CD4-positive, alpha-beta memory T cell (primary cell): Measurements from ENCODE around the gene COPE. TPM values are rescaled to one million over a fixed set of nuclear protein-coding genes. Genes with fewer than 3 reads are reported as not detected.

ENCODE experiments used
- CTCF ChIA-PET: fragments of 350-600 bp; sonication (Branson Sonifier 250); formaldehyde crosslinking; loops from one replicate; lab custom pipeline; 2021; ENCODE audit warnings: inconsistent platforms; ENCODE audit not compliant: partially characterized antibody; lab: Charles Lee
- POLR2A ChIA-PET: fragments of 350-600 bp; sonication (Branson Sonifier 250); formaldehyde crosslinking; loops from one replicate; lab custom pipeline; 2021; ENCODE audit not compliant: partially characterized antibody; lab: Charles Lee
- DNase-seq, 5 donors: peaks; one replicate each; pipeline versions ENCODE4 v3.0.0 to v3.0.0-alpha.2; 2020 to 2022; ENCODE audit warnings: mixed read lengths in 1 of 5
- H3K27ac ChIP-seq: one replicate; pipeline ENCODE4 v1.7.0; 2013; ENCODE audit warnings: low read depth, low read length
- H3K27me3 ChIP-seq: 2 replicates; pipeline ENCODE4 v1.7.0; 2013; ENCODE audit warnings: mild to moderate bottlenecking, low read length, moderate library complexity; ENCODE audit not compliant: insufficient read depth
- H3K36me3 ChIP-seq: 2 replicates; pipeline ENCODE4 v1.7.0; 2013; ENCODE audit warnings: mild to moderate bottlenecking, low read length, moderate library complexity; ENCODE audit not compliant: insufficient read depth
- H3K4me1 ChIP-seq: 2 replicates; pipeline ENCODE4 v1.7.0; 2013; ENCODE audit warnings: mild to moderate bottlenecking, low read length, moderate library complexity; ENCODE audit not compliant: insufficient read depth
- H3K4me3 ChIP-seq, 2 donors: one replicate each; pipeline ENCODE4 v1.7.0; 2013; ENCODE audit warnings: low read length in 2 of 2, mild to moderate bottlenecking in 1 of 2
- H3K9me3 ChIP-seq, 2 donors: one replicate each; pipeline ENCODE4 v1.7.0; 2013; ENCODE audit warnings: low read length in 2 of 2, control low read depth in 1 of 2; ENCODE audit not compliant: control insufficient read depth in 1 of 2
- H3K27ac Mint-ChIP-seq, 7 donors: one replicate each; pipeline ENCODE4 v1.8.0; 2020 to 2021; ENCODE audit warnings: mixed read lengths in 7 of 7, mild to moderate bottlenecking in 6 of 7, inconsistent platforms in 3 of 7, moderate library complexity in 3 of 7
- H3K27me3 Mint-ChIP-seq, 2 donors: one replicate each; pipeline ENCODE4 v1.8.0; 2020 to 2021; ENCODE audit warnings: mixed read lengths in 2 of 2
- H3K36me3 Mint-ChIP-seq, 2 donors: one replicate each; pipeline ENCODE4 v1.8.0; 2020 to 2021; ENCODE audit warnings: mixed read lengths in 2 of 2, inconsistent platforms in 1 of 2, mild to moderate bottlenecking in 1 of 2
- H3K4me1 Mint-ChIP-seq, 4 donors: one replicate each; pipeline ENCODE4 v1.8.0; 2020 to 2021; ENCODE audit warnings: mixed read lengths in 4 of 4, mild to moderate bottlenecking in 1 of 4
- H3K4me3 Mint-ChIP-seq, 8 donors: one replicate each; pipeline ENCODE4 v1.8.0; 2020 to 2021; ENCODE audit warnings: mixed read lengths in 8 of 8, mild to moderate bottlenecking in 7 of 8, moderate library complexity in 6 of 8, inconsistent platforms in 3 of 8
- H3K9me3 Mint-ChIP-seq, 8 donors: one replicate each; pipeline ENCODE4 v1.8.0; 2020 to 2021; ENCODE audit warnings: mixed read lengths in 8 of 8, mild to moderate bottlenecking in 5 of 8, inconsistent platforms in 3 of 8, moderate library complexity in 1 of 8
- intact Hi-C: fragments of 100-400 bp; cut with micrococcal nuclease; formaldehyde crosslinking; loops from one replicate; pipeline ENCODE4 v1.15.1; 2023
- polyA plus RNA-seq, 2 donors: library from polyadenylated mRNA; unstranded; fragments of 300-500 nt; fragmentation: Illumina TruSeq; gene quantifications; one replicate each; pipeline ENCODE4 v1.2.3, GENCODE V29; 2021
- total RNA-seq, 2 experiments: library from RNA; stranded (reverse); gene quantifications; one replicate each; pipeline ENCODE4 v1.2.3, GENCODE V29; 2021

COPE gene
- total and polyA plus RNA-seq, 4 experiments from 2014 or later: 165 to 276 (median 221) TPM

- H3K9me3 ChIP-seq: no peaks in the 10 kb centered on the region
- no peak for DNase-seq
- H3K4me1 ChIP-seq: peaks cover 8% of the 10 kb centered on the region
- no peaks in the 10 kb centered on the region for H3K27me3 ChIP-seq
- no peak overlapping the region for H3K4me3 ChIP-seq
- H3K4me1 Mint-ChIP-seq: peaks cover 3 to 7% (median 5%) of the 10 kb centered on the region in 4 donors
- H3K9me3 Mint-ChIP-seq: no peaks in the 10 kb centered on the region
- no peak overlapping the region for H3K4me3 Mint-ChIP-seq
- H3K36me3 Mint-ChIP-seq: peaks cover 11 to 30% of the 10 kb centered on the region in 2 donors
- intact Hi-C loops: no loop called here
- H3K27ac ChIP-seq: no peak overlapping the region
- H3K27me3 Mint-ChIP-seq: peaks cover 0 to 5% of the 10 kb centered on the region in 2 donors
- H3K27ac Mint-ChIP-seq: no peak overlapping the region
- POLR2A ChIA-PET: interaction anchor here (0.6 to 3.4 kb wide), 3 partner anchors 8 to 81 kb away, joined by 3 to 17 read pairs (median 3); partner anchors contain the start of genes COPE and DDX49
- CTCF ChIA-PET: no interaction called here
- peaks cover 22% of the 10 kb centered on the region for H3K36me3 ChIP-seq
These were observed 9.0 kb upstream of the COPE start for GRCh38 chr19:18928018-18928805.

GRCh38 chr19:18924684-18925213 is 5.6 kb upstream of the COPE start:
- Histone ChIP-seq H3K9me3 (no peaks in the 10 kb centered on the region), H3K4me3 (no peak overlapping the region), H3K27me3 (no peaks in the 10 kb centered on the region), H3K4me1 (peaks cover 14% of the 10 kb centered on the region), H3K36me3 (peaks cover 40% of the 10 kb centered on the region), H3K27ac (no peak overlapping the region)
- intact Hi-C loops: no loop called here
- peaks cover 23 to 45% of the 10 kb centered on the region in 2 donors for H3K36me3 Mint-ChIP-seq
- ChIA-PET POLR2A (no interaction called here), CTCF (no interaction called here)
- peaks cover 5 to 17% (median 8%) of the 10 kb centered on the region in 4 donors for H3K4me1 Mint-ChIP-seq
- H3K27me3 Mint-ChIP-seq: no peaks in the 10 kb centered on the region
- H3K4me3 Mint-ChIP-seq: peak overlapping the region in 2 of 8 donors; percentile 24 to 28
- no peak for DNase-seq
- no peaks in the 10 kb centered on the region for H3K9me3 Mint-ChIP-seq
- H3K27ac Mint-ChIP-seq: peak overlapping the region in 2 of 7 donors; percentile 80 to 84

DNA sequence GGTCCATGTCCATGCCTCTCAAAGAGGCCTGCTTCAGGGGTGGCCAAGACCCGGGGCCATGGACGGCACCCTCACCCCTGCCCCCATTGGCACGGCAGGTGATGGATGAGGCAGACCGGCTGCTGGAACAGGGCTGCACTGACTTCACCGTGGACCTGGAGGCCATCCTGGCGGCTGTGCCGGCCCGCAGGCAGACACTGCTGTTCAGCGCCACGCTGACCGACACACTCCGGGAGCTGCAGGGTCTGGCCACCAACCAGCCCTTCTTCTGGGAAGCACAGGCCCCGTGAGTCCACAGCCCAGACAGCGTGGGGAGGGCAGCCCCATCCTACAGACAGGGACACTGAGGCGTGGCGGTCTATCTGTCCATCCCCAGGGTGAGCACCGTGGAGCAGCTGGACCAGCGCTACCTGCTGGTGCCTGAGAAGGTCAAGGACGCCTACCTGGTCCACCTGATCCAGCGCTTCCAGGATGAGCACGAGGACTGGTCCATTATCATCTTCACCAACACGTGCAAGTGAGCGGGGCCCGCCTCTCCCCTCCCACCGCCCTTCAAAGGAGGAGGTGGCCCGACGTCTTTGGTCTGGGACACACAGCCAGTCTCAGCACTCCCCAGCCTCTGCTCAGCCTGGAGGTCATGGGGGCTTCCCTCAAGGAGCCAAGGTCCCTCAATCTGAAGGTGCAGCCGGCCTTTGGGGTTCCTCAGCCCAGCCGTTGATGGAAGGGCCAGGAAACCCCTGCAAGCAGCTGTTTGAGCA is 3.2 kb upstream of the COPE start:
- intact Hi-C loops: no loop called here
- DNase-seq: no peak
- H3K9me3 ChIP-seq: no peaks in the 10 kb centered on the region
- ChIA-PET CTCF (no interaction called here), POLR2A (no interaction called here)
- Mint-ChIP-seq H3K4me3 (no peak overlapping the region), H3K27ac (peak overlapping the region in 1 of 7 donors; percentile 55), H3K9me3 (no peaks in the 10 kb centered on the region), H3K36me3 (peaks cover 23 to 54% of the 10 kb centered on the region in 2 donors), H3K27me3 (no peaks in the 10 kb centered on the region), H3K4me1 (peaks cover 16 to 38% (median 25%) of the 10 kb centered on the region in 4 donors)
- no peak overlapping the region for H3K4me3 ChIP-seq
- H3K36me3 ChIP-seq: peaks cover 40% of the 10 kb centered on the region
- H3K27me3 ChIP-seq: no peaks in the 10 kb centered on the region
- peaks cover 27% of the 10 kb centered on the region for H3K4me1 ChIP-seq
- H3K27ac ChIP-seq: no peak overlapping the region

DNA sequence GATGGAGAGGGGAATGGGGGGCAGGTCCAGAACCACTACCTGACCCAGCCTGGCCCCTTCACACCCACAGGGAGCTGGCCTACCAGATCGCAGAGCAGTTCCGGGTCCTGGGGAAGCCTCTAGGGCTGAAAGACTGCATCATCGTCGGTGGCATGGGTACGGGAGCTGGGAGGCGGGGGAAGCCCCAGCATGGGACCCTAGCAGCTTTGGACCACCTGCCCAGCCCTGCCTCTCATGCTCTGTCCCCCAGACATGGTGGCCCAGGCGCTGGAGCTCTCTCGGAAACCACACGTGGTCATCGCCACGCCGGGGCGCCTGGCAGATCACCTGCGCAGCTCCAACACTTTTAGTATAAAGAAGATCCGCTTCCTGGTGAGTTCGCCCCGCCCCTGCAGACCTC is 2.4 kb upstream of the COPE start:
- POLR2A ChIA-PET: interaction anchor here (3.0 kb wide), 1 partner anchor 8 kb away, joined by 17 read pairs; no protein-coding TSS in a partner anchor
- Mint-ChIP-seq H3K36me3 (peaks cover 27 to 54% of the 10 kb centered on the region in 2 donors), H3K4me3 (peak overlapping the region in 5 of 8 donors; percentile 43 to 90 (median 69)), H3K9me3 (no peaks in the 10 kb centered on the region), H3K4me1 (peaks cover 20 to 46% (median 27%) of the 10 kb centered on the region in 4 donors), H3K27me3 (no peaks in the 10 kb centered on the region), H3K27ac (no peak overlapping the region)
- CTCF ChIA-PET: no interaction called here
- Histone ChIP-seq H3K4me3 (no peak overlapping the region), H3K27me3 (no peaks in the 10 kb centered on the region), H3K4me1 (peaks cover 35% of the 10 kb centered on the region), H3K36me3 (peaks cover 40% of the 10 kb centered on the region), H3K9me3 (no peaks in the 10 kb centered on the region), H3K27ac (no peak overlapping the region)
- intact Hi-C loops: no loop called here
- no peak for DNase-seq

- Mint-ChIP-seq H3K4me3 (peak overlapping the region; percentile 72 to 97 (median 93)), H3K9me3 (no peaks in the 10 kb centered on the region), H3K27ac (peak overlapping the region in 5 of 7 donors; percentile 73 to 98 (median 96)), H3K36me3 (peaks cover 26 to 49% of the 10 kb centered on the region in 2 donors), H3K27me3 (no peaks in the 10 kb centered on the region), H3K4me1 (peaks cover 20 to 58% (median 32%) of the 10 kb centered on the region in 4 donors)
- CTCF ChIA-PET: no interaction called here
- intact Hi-C loops: no loop called here
- Histone ChIP-seq H3K27me3 (no peaks in the 10 kb centered on the region), H3K27ac (peak overlapping the region; percentile 79), H3K4me1 (peaks cover 39% of the 10 kb centered on the region), H3K36me3 (peaks cover 34% of the 10 kb centered on the region), H3K4me3 (peak overlapping the region; percentile 92 to 93), H3K9me3 (no peaks in the 10 kb centered on the region)
- POLR2A ChIA-PET: interaction anchor here (0.6 to 3.2 kb wide), 7 partner anchors 9 to 491 kb away, joined by 3 to 20 read pairs (median 12); partner anchors contain the start of genes REX1BD, SLC25A42 and UBA52
- DNase-seq: no peak
These were observed 1.2 kb upstream of the COPE start for GRCh38 chr19:18920400-18920799.

GRCh38 chr19:18919900-18920214 is 670 bp upstream of the COPE start:
- H3K27me3 ChIP-seq: no peaks in the 10 kb centered on the region
- DNase-seq: no peak
- CTCF ChIA-PET: interaction anchor here (0.9 to 1.5 kb wide), 2 partner anchors 67 to 334 kb away, joined by 3 read pairs; no protein-coding TSS in a partner anchor
- peak overlapping the region; percentile 73 to 98 (median 96) for H3K27ac Mint-ChIP-seq
- H3K36me3 ChIP-seq: peaks cover 32% of the 10 kb centered on the region
- H3K27ac ChIP-seq: peak overlapping the region; percentile 79
- H3K4me1 Mint-ChIP-seq: peaks cover 21 to 63% (median 35%) of the 10 kb centered on the region in 4 donors
- POLR2A ChIA-PET: interaction anchor here (0.6 to 3.2 kb wide), 25 partner anchors 9 to 640 kb away, joined by 3 to 20 read pairs (median 4); partner anchors contain the start of genes BORCS8, FKBP8, JUND and KXD1
- peaks cover 45% of the 10 kb centered on the region for H3K4me1 ChIP-seq
- no peaks in the 10 kb centered on the region for H3K27me3 Mint-ChIP-seq
- H3K9me3 Mint-ChIP-seq: no peaks in the 10 kb centered on the region
- H3K4me3 Mint-ChIP-seq: peak overlapping the region; percentile 72 to 97 (median 93)
- H3K9me3 ChIP-seq: no peaks in the 10 kb centered on the region
- peaks cover 26 to 52% of the 10 kb centered on the region in 2 donors for H3K36me3 Mint-ChIP-seq
- intact Hi-C loops: loop anchor here (1.0 to 10.0 kb wide), 10 partner anchors 12 to 1363 kb away; partner anchors contain the start of genes ARMC6, BORCS8, COLGALT1 and ELL
- peak overlapping the region; percentile 92 to 93 for H3K4me3 ChIP-seq
